ENCODE measurements around the gene TP53I3. TPM values are rescaled to one million over a fixed set of nuclear protein-coding genes. Genes with fewer than 3 reads are reported as not detected.
A peak's percentile ranks its signal among the peaks of the same experiment; 100 is the strongest.

Gene TP53I3
- polyA plus RNA-seq, 4 donors, result 32.2 to 420 (median 184) TPM

- no peak for DNase-seq
- Histone ChIP-seq H3K27me3 (ENCODE audit: control insufficient read depth in 3 of 3, insufficient read depth in 3 of 3, low read length in 3 of 3) (peaks cover 0 to 8% (median 0%) of the 10 kb centered on the region in 3 donors), H3K27ac (ENCODE audit: low read depth in 1 of 3, low read length in 2 of 3) (no peak overlapping the region), H3K4me1 (ENCODE audit: control insufficient read depth in 3 of 3, insufficient read depth in 2 of 3, low read depth in 1 of 3, low read length in 2 of 3) (peaks cover 0 to 5% (median 0%) of the 10 kb centered on the region in 3 donors), H3K9me3 (ENCODE audit: control insufficient read depth in 2 of 2, insufficient read depth in 1 of 2, low read depth in 1 of 2, low read length in 1 of 2) (no peaks in the 10 kb centered on the region), H3K36me3 (ENCODE audit: control insufficient read depth in 3 of 3, insufficient read depth in 2 of 3, low read depth in 1 of 3, low read length in 3 of 3) (peaks cover 0 to 2% (median 0%) of the 10 kb centered on the region in 3 donors), H3K4me3 (ENCODE audit: low read depth in 1 of 3, low read length in 3 of 3) (no peak overlapping the region)
- WGBS, 3 donors, result 63 to 78% (median 70%) methylated on average over 8 of the region's 8 CpGs
- FAIRE-seq, result no peak
Observed at GRCh38 chr2:24054366-24055010, 30.1 kb downstream of the TP53I3 start.

GRCh38 chr2:24052951-24053350, 31.7 kb downstream of the TP53I3 start:
- Histone ChIP-seq H3K4me3 (ENCODE audit: low read depth in 1 of 3, low read length in 3 of 3) (no peak overlapping the region), H3K4me1 (ENCODE audit: control insufficient read depth in 3 of 3, insufficient read depth in 2 of 3, low read depth in 1 of 3, low read length in 2 of 3) (peaks cover 0 to 12% (median 7%) of the 10 kb centered on the region in 3 donors), H3K27ac (ENCODE audit: low read depth in 1 of 3, low read length in 2 of 3) (no peak overlapping the region), H3K27me3 (ENCODE audit: control insufficient read depth in 3 of 3, insufficient read depth in 3 of 3, low read length in 3 of 3) (peaks cover 0 to 17% (median 0%) of the 10 kb centered on the region in 3 donors), H3K9me3 (ENCODE audit: control insufficient read depth in 2 of 2, insufficient read depth in 1 of 2, low read depth in 1 of 2, low read length in 1 of 2) (no peaks in the 10 kb centered on the region), H3K36me3 (ENCODE audit: control insufficient read depth in 3 of 3, insufficient read depth in 2 of 3, low read depth in 1 of 3, low read length in 3 of 3) (peaks cover 0 to 2% (median 0%) of the 10 kb centered on the region in 3 donors)
- FAIRE-seq, result no peak
- no peak for DNase-seq
- WGBS, 3 donors, result 82 to 97% (median 90%) methylated on average over 1 of the region's 1 CpG

- H3K4me3 ChIP-seq (ENCODE audit: low read depth in 1 of 3, low read length in 3 of 3), result no peak overlapping the region
- WGBS, 3 donors, result 77 to 85% (median 82%) methylated on average over 8 of the region's 8 CpGs
- peaks cover 0 to 21% (median 0%) of the 10 kb centered on the region in 3 donors for H3K27me3 ChIP-seq (ENCODE audit: control insufficient read depth in 3 of 3, insufficient read depth in 3 of 3, low read length in 3 of 3)
- peaks cover 0 to 14% (median 7%) of the 10 kb centered on the region in 3 donors for H3K4me1 ChIP-seq (ENCODE audit: control insufficient read depth in 3 of 3, insufficient read depth in 2 of 3, low read depth in 1 of 3, low read length in 2 of 3)
- DNase-seq (no peak), FAIRE-seq (no peak)
- peaks cover 0 to 2% (median 0%) of the 10 kb centered on the region in 3 donors for H3K36me3 ChIP-seq (ENCODE audit: control insufficient read depth in 3 of 3, insufficient read depth in 2 of 3, low read depth in 1 of 3, low read length in 3 of 3)
- H3K9me3 ChIP-seq (ENCODE audit: control insufficient read depth in 2 of 2, insufficient read depth in 1 of 2, low read depth in 1 of 2, low read length in 1 of 2), result no peaks in the 10 kb centered on the region
- no peak overlapping the region for H3K27ac ChIP-seq (ENCODE audit: low read depth in 1 of 3, low read length in 2 of 3)
Observed at GRCh38 chr2:24051833-24052232, 32.8 kb downstream of the TP53I3 start.

GRCh38 chr2:24050041-24050979, 34.3 kb downstream of the TP53I3 start:
- H3K36me3 ChIP-seq (ENCODE audit: control insufficient read depth in 3 of 3, insufficient read depth in 2 of 3, low read depth in 1 of 3, low read length in 3 of 3), result peaks cover 0 to 2% (median 0%) of the 10 kb centered on the region in 3 donors
- DNase-seq (peak; percentile 29 to 31), FAIRE-seq (no peak)
- no peaks in the 10 kb centered on the region for H3K9me3 ChIP-seq (ENCODE audit: control insufficient read depth in 2 of 2, insufficient read depth in 1 of 2, low read depth in 1 of 2, low read length in 1 of 2)
- peaks cover 0 to 23% (median 14%) of the 10 kb centered on the region in 3 donors for H3K4me1 ChIP-seq (ENCODE audit: control insufficient read depth in 3 of 3, insufficient read depth in 2 of 3, low read depth in 1 of 3, low read length in 2 of 3)
- H3K27me3 ChIP-seq (ENCODE audit: control insufficient read depth in 3 of 3, insufficient read depth in 3 of 3, low read length in 3 of 3), result peaks cover 0 to 21% (median 0%) of the 10 kb centered on the region in 3 donors
- H3K27ac ChIP-seq (ENCODE audit: low read depth in 1 of 3, low read length in 2 of 3), result peak overlapping the region; percentile 8 to 33 (median 14)
- H3K4me3 ChIP-seq (ENCODE audit: low read depth in 1 of 3, low read length in 3 of 3), result peak overlapping the region; percentile 52 to 88 (median 54)
- WGBS, 3 donors, result 7 to 20% (median 7%) methylated on average over 20 to 47 of the region's 47 CpGs

GRCh38 chr2:24049485-24050021, 35.1 kb downstream of the TP53I3 start, which contains the start of gene FKBP1B:
Gene FKBP1B (plus strand): TSS chr2:24049741. CDS start chr2:24049850, 109 bp downstream.
- FAIRE-seq, result no peak

GRCh38 chr2:24048769-24049484, 35.7 kb downstream of the TP53I3 start:
- Histone ChIP-seq H3K27ac (ENCODE audit: low read depth in 1 of 3, low read length in 2 of 3) (no peak overlapping the region), H3K36me3 (ENCODE audit: control insufficient read depth in 3 of 3, insufficient read depth in 2 of 3, low read depth in 1 of 3, low read length in 3 of 3) (no peaks in the 10 kb centered on the region), H3K4me1 (ENCODE audit: control insufficient read depth in 3 of 3, insufficient read depth in 2 of 3, low read depth in 1 of 3, low read length in 2 of 3) (peaks cover 0 to 23% (median 14%) of the 10 kb centered on the region in 3 donors), H3K27me3 (ENCODE audit: control insufficient read depth in 3 of 3, insufficient read depth in 3 of 3, low read length in 3 of 3) (peaks cover 0 to 21% (median 0%) of the 10 kb centered on the region in 3 donors), H3K9me3 (ENCODE audit: control insufficient read depth in 2 of 2, insufficient read depth in 1 of 2, low read depth in 1 of 2, low read length in 1 of 2) (no peaks in the 10 kb centered on the region), H3K4me3 (ENCODE audit: low read depth in 1 of 3, low read length in 3 of 3) (peak overlapping the region in 2 of 3 donors; percentile 27 to 88)
- WGBS, 3 donors, result 12 to 17% (median 17%) methylated on average over 23 of the region's 23 CpGs
- no peak for FAIRE-seq
- DNase-seq, result no peak

More at GRCh38 chr2:24049485-24050021, 35.1 kb downstream of the TP53I3 start, which contains the start of gene FKBP1B:
- peak; percentile 67 to 79 for DNase-seq
- Histone ChIP-seq H3K4me1 (ENCODE audit: control insufficient read depth in 3 of 3, insufficient read depth in 2 of 3, low read depth in 1 of 3, low read length in 2 of 3) (peaks cover 0 to 23% (median 14%) of the 10 kb centered on the region in 3 donors), H3K9me3 (ENCODE audit: control insufficient read depth in 2 of 2, insufficient read depth in 1 of 2, low read depth in 1 of 2, low read length in 1 of 2) (no peaks in the 10 kb centered on the region), H3K27ac (ENCODE audit: low read depth in 1 of 3, low read length in 2 of 3) (peak within 1 kb of the TSS; percentile 8 to 33 (median 14)), H3K4me3 (ENCODE audit: low read depth in 1 of 3, low read length in 3 of 3) (peak within 1 kb of the TSS; percentile 52 to 88 (median 54)), H3K36me3 (ENCODE audit: control insufficient read depth in 3 of 3, insufficient read depth in 2 of 3, low read depth in 1 of 3, low read length in 3 of 3) (peaks cover 0 to 2% (median 0%) of the 10 kb centered on the region in 3 donors), H3K27me3 (ENCODE audit: control insufficient read depth in 3 of 3, insufficient read depth in 3 of 3, low read length in 3 of 3) (peaks cover 0 to 21% (median 0%) of the 10 kb centered on the region in 3 donors)
- 0 to 1% (median 1%) methylated on average over 24 to 52 of the region's 52 CpGs for WGBS, 3 donors

GRCh38 chr2:24047703-24048033, 37.0 kb downstream of the TP53I3 start:
- no peak overlapping the region for H3K4me3 ChIP-seq (ENCODE audit: low read depth in 1 of 3, low read length in 3 of 3)
- DNase-seq (no peak), FAIRE-seq (no peak)
- H3K9me3 ChIP-seq (ENCODE audit: control insufficient read depth in 2 of 2, insufficient read depth in 1 of 2, low read depth in 1 of 2, low read length in 1 of 2), result no peaks in the 10 kb centered on the region
- peaks cover 0 to 21% (median 0%) of the 10 kb centered on the region in 3 donors for H3K27me3 ChIP-seq (ENCODE audit: control insufficient read depth in 3 of 3, insufficient read depth in 3 of 3, low read length in 3 of 3)
- no peaks in the 10 kb centered on the region for H3K36me3 ChIP-seq (ENCODE audit: control insufficient read depth in 3 of 3, insufficient read depth in 2 of 3, low read depth in 1 of 3, low read length in 3 of 3)
- H3K4me1 ChIP-seq (ENCODE audit: control insufficient read depth in 3 of 3, insufficient read depth in 2 of 3, low read depth in 1 of 3, low read length in 2 of 3), result peaks cover 0 to 23% (median 14%) of the 10 kb centered on the region in 3 donors
- 44 to 53% (median 45%) methylated on average over 8 of the region's 8 CpGs for WGBS, 3 donors
- H3K27ac ChIP-seq (ENCODE audit: low read depth in 1 of 3, low read length in 2 of 3), result no peak overlapping the region

All from small intestine (tissue), 7 donors.